Activated CD4-positive, alpha-beta memory T cell treated with anti-CD3 and anti-CD28 coated beads for 36 hours (primary cell): ENCODE results near the gene SGF29. TPM values are rescaled to one million over a fixed set of nuclear protein-coding genes. Genes with fewer than 3 reads are reported as not detected.
A peak's percentile ranks its signal among the peaks of the same experiment; 100 is the strongest.

Experiments
- CTCF ChIA-PET: fragments of 350-600 bp; sonication (Branson Sonifier 250); formaldehyde crosslinking; loops from one replicate; lab custom pipeline; 2021; ENCODE audit warnings: antibody characterized with exemption, inconsistent platforms; lab: Charles Lee
- POLR2A ChIA-PET: fragments of 350-600 bp; sonication (Branson Sonifier 250); formaldehyde crosslinking; loops from one replicate; lab custom pipeline; 2021; ENCODE audit warnings: antibody characterized with exemption; lab: Charles Lee
- DNase-seq: peaks from one replicate; pipeline ENCODE4 v3.0.0-alpha.2; 2020
- H3K27ac Mint-ChIP-seq: one replicate; pipeline ENCODE4 v1.8.0; 2021; ENCODE audit warnings: mixed read lengths
- H3K27me3 Mint-ChIP-seq: one replicate; pipeline ENCODE4 v1.8.0; 2021; ENCODE audit warnings: mixed read lengths
- H3K36me3 Mint-ChIP-seq: one replicate; pipeline ENCODE4 v1.8.0; 2021; ENCODE audit warnings: mixed read lengths
- H3K4me1 Mint-ChIP-seq: one replicate; pipeline ENCODE4 v1.8.0; 2021; ENCODE audit warnings: low read depth, mixed read lengths
- H3K4me3 Mint-ChIP-seq: one replicate; pipeline ENCODE4 v1.8.0; 2021; ENCODE audit warnings: mild to moderate bottlenecking, mixed read lengths
- H3K9me3 Mint-ChIP-seq: one replicate; pipeline ENCODE4 v1.8.0; 2021; ENCODE audit warnings: mixed read lengths
- intact Hi-C: fragments of 100-400 bp; cut with micrococcal nuclease; formaldehyde crosslinking; loops from one replicate; pipeline ENCODE4 v1.15.1; 2023
- total RNA-seq, 2 experiments: library from RNA; stranded (reverse); gene quantifications; one replicate each; pipeline ENCODE4 v1.2.3, GENCODE V29; 2021

Gene SGF29
- 10 to 100 TPM; 17.8 to 18.5 TPM for total RNA-seq

GRCh38 chr16:28553776-28554633 is at the start of gene SGF29:
TSS of gene SGF29 (plus strand) at chr16:28553920. CDS start at chr16:28581070, 27,150 bp downstream.
- peak within 1 kb of the TSS; percentile 93 for H3K4me3 Mint-ChIP-seq
- H3K4me1 Mint-ChIP-seq, result peaks cover 28% of the 10 kb centered on the region
- intact Hi-C loops, result loop anchor here (5.0 to 10.0 kb wide), 2 partner anchors 237 to 259 kb away; partner anchors contain the start of gene SBK1
- peaks cover 3% of the 10 kb centered on the region for H3K27me3 Mint-ChIP-seq
- ChIA-PET POLR2A (interaction anchor here (0.9 kb wide), 1 partner anchor 11 kb away, joined by 3 read pairs; no protein-coding TSS in a partner anchor), CTCF (interaction anchor here (0.6 to 1.4 kb wide), 4 partner anchors 33 to 245 kb away, joined by 3 to 5 read pairs (median 3); partner anchors contain the start of gene CLN3)
- H3K9me3 Mint-ChIP-seq, result no peaks in the 10 kb centered on the region
- peak; percentile 96 for DNase-seq
- H3K27ac Mint-ChIP-seq, result peak within 1 kb of the TSS; percentile 98
- H3K36me3 Mint-ChIP-seq, result peaks cover 7% of the 10 kb centered on the region

- H3K4me1 Mint-ChIP-seq, result peaks cover 19% of the 10 kb centered on the region
- no peaks in the 10 kb centered on the region for H3K27me3 Mint-ChIP-seq
- no peak for DNase-seq
- CTCF ChIA-PET, result no interaction called here
- no peaks in the 10 kb centered on the region for H3K36me3 Mint-ChIP-seq
- no peaks in the 10 kb centered on the region for H3K9me3 Mint-ChIP-seq
- POLR2A ChIA-PET, result no interaction called here
- no peak overlapping the region for H3K27ac Mint-ChIP-seq
- intact Hi-C loops, result no loop called here
- no peak overlapping the region for H3K4me3 Mint-ChIP-seq
Observed at GRCh38 chr16:28504707-28505404, 48.9 kb upstream of the SGF29 start.

- peaks cover 17% of the 10 kb centered on the region for H3K4me1 Mint-ChIP-seq
- H3K36me3 Mint-ChIP-seq, result no peaks in the 10 kb centered on the region
- DNase-seq, result no peak
- H3K27me3 Mint-ChIP-seq, result no peaks in the 10 kb centered on the region
- intact Hi-C loops, result no loop called here
- H3K9me3 Mint-ChIP-seq, result no peaks in the 10 kb centered on the region
- POLR2A ChIA-PET, result no interaction called here
- CTCF ChIA-PET, result no interaction called here
- no peak overlapping the region for H3K27ac Mint-ChIP-seq
- H3K4me3 Mint-ChIP-seq, result no peak overlapping the region
Observed at GRCh38 chr16:28505489-28506137, 48.1 kb upstream of the SGF29 start.

GRCh38 chr16:28511031-28511430 is 42.7 kb upstream of the SGF29 start:
- DNase-seq, result no peak
- Mint-ChIP-seq H3K27me3 (no peaks in the 10 kb centered on the region), H3K9me3 (no peaks in the 10 kb centered on the region), H3K4me1 (peaks cover 17% of the 10 kb centered on the region), H3K36me3 (no peaks in the 10 kb centered on the region), H3K27ac (no peak overlapping the region), H3K4me3 (no peak overlapping the region)
- intact Hi-C loops, result no loop called here
- POLR2A ChIA-PET, result no interaction called here
- CTCF ChIA-PET, result interaction anchor here (0.9 kb wide), 1 partner anchor 18 kb away, joined by 9 read pairs; no protein-coding TSS in a partner anchor

GRCh38 chr16:28511801-28512789 is 41.6 kb upstream of the SGF29 start:
- Mint-ChIP-seq H3K27ac (no peak overlapping the region), H3K27me3 (no peaks in the 10 kb centered on the region), H3K4me1 (peaks cover 13% of the 10 kb centered on the region), H3K36me3 (no peaks in the 10 kb centered on the region), H3K4me3 (no peak overlapping the region), H3K9me3 (no peaks in the 10 kb centered on the region)
- intact Hi-C loops, result no loop called here
- POLR2A ChIA-PET, result no interaction called here
- CTCF ChIA-PET, result interaction anchor here (0.7 to 0.9 kb wide), 2 partner anchors 12 to 17 kb away, joined by 3 to 9 read pairs; no protein-coding TSS in a partner anchor
- no peak for DNase-seq

- H3K27ac Mint-ChIP-seq, result no peak overlapping the region
- no peaks in the 10 kb centered on the region for H3K27me3 Mint-ChIP-seq
- H3K4me1 Mint-ChIP-seq, result no peaks in the 10 kb centered on the region
- H3K4me3 Mint-ChIP-seq, result no peak overlapping the region
- CTCF ChIA-PET, result no interaction called here
- intact Hi-C loops, result no loop called here
- no peak for DNase-seq
- H3K9me3 Mint-ChIP-seq, result no peaks in the 10 kb centered on the region
- POLR2A ChIA-PET, result no interaction called here
- H3K36me3 Mint-ChIP-seq, result no peaks in the 10 kb centered on the region
Observed at GRCh38 chr16:28513484-28514181, 40.1 kb upstream of the SGF29 start.

GRCh38 chr16:28514246-28514645 is 39.5 kb upstream of the SGF29 start:
- no peak overlapping the region for H3K27ac Mint-ChIP-seq
- no peak overlapping the region for H3K4me3 Mint-ChIP-seq
- intact Hi-C loops, result no loop called here
- POLR2A ChIA-PET, result no interaction called here
- H3K27me3 Mint-ChIP-seq, result no peaks in the 10 kb centered on the region
- no peaks in the 10 kb centered on the region for H3K36me3 Mint-ChIP-seq
- H3K4me1 Mint-ChIP-seq, result no peaks in the 10 kb centered on the region
- no peaks in the 10 kb centered on the region for H3K9me3 Mint-ChIP-seq
- no peak for DNase-seq
- CTCF ChIA-PET, result no interaction called here

- intact Hi-C loops, result no loop called here
Observed at GRCh38 chr16:28520672-28521071, 33.0 kb upstream of the SGF29 start.

GRCh38 chr16:28521436-28521835 is 32.3 kb upstream of the SGF29 start:
- Mint-ChIP-seq H3K9me3 (no peaks in the 10 kb centered on the region), H3K27ac (no peak overlapping the region), H3K36me3 (no peaks in the 10 kb centered on the region), H3K4me1 (peaks cover 3% of the 10 kb centered on the region), H3K4me3 (no peak overlapping the region), H3K27me3 (no peaks in the 10 kb centered on the region)
- no peak for DNase-seq
- intact Hi-C loops, result no loop called here
- CTCF ChIA-PET, result interaction anchor here (1.1 kb wide), 1 partner anchor 33 kb away, joined by 3 read pairs; the partner anchor contains the start of gene SGF29
- POLR2A ChIA-PET, result no interaction called here

More at GRCh38 chr16:28520672-28521071, 33.0 kb upstream of the SGF29 start:
- no peak overlapping the region for H3K27ac Mint-ChIP-seq
- H3K27me3 Mint-ChIP-seq, result no peaks in the 10 kb centered on the region
- no peak for DNase-seq
- ChIA-PET CTCF (interaction anchor here (1.1 kb wide), 1 partner anchor 34 kb away, joined by 3 read pairs; the partner anchor contains the start of gene SGF29), POLR2A (no interaction called here)
- no peaks in the 10 kb centered on the region for H3K36me3 Mint-ChIP-seq
- H3K4me1 Mint-ChIP-seq, result peaks cover 3% of the 10 kb centered on the region
- no peak overlapping the region for H3K4me3 Mint-ChIP-seq
- no peaks in the 10 kb centered on the region for H3K9me3 Mint-ChIP-seq

GRCh38 chr16:28522792-28523191 is 30.9 kb upstream of the SGF29 start:
- Mint-ChIP-seq H3K36me3 (no peaks in the 10 kb centered on the region), H3K9me3 (no peaks in the 10 kb centered on the region), H3K4me1 (peaks cover 3% of the 10 kb centered on the region), H3K27ac (no peak overlapping the region), H3K27me3 (no peaks in the 10 kb centered on the region), H3K4me3 (no peak overlapping the region)
- ChIA-PET CTCF (no interaction called here), POLR2A (no interaction called here)
- intact Hi-C loops, result no loop called here
- no peak for DNase-seq
